Measurements from ENCODE around the gene SBF1. TPM values are rescaled to one million over a fixed set of nuclear protein-coding genes. Genes with fewer than 3 reads are reported as not detected.
"Not testable (repeated sequence)": the region's sequence is repeated elsewhere in the genome, so short reads cannot be mapped to it uniquely, and the experiment has no call there.

SBF1 gene
- total RNA-seq, 1 donor from 2014 or later: 63.5 TPM

DNA sequence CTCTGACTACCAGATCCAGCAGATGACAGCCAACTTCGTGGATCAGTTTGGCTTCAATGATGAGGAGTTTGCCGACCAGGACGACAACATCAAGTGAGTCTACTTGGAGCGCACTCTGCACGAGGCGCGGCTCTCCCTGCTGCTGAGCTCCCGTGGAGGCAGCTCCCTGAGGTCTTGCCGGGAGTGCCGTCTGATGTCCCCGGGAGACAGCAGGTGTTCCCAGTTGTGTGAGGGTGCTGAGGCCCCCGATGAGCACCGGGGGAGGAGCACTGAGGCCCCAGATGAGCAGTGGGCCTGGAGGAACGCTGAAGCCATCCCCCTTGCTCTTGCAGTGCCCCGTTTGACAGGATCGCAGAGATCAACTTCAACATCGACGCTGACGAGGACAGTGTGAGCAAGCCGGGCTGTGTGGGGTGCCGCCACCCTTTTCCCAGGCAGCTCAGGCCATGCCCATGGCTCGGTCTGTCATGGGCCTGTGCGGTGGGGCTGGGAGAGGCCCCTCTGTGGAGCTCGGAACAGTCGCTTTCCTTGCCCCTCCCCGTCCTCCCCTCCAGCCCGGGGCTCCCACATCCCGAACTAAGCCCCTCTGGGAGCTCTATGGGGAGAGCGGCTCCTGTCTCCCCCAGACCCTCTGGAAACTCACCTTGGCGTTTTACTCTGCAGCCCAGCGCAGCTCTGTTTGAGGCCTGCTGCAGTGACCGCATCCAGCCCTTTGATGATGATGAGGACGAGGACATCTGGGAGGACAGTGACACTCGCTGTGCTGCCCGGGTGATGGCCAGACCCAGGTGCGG is 37.1 kb downstream of the SBF1 start:
- intact Hi-C loops (cut with DNase I): no loop called here

GRCh38 chr22:50436841-50437341 is 37.9 kb downstream of the SBF1 start:
- intact Hi-C loops (cut with DNase I): no loop called here
- no peak for DNase-seq (ENCODE audit: low spot score)

More for the DNA sequence above, 37.1 kb downstream of the SBF1 start:
- no peak for DNase-seq (ENCODE audit: low spot score)

- intact Hi-C loops (cut with DNase I): no loop called here
- DNase-seq (ENCODE audit: low spot score): no peak
Observed at GRCh38 chr22:50436015-50436830, 38.6 kb downstream of the SBF1 start.

- no peak for DNase-seq (ENCODE audit: low spot score)
- intact Hi-C loops (cut with DNase I): no loop called here
Observed at GRCh38 chr22:50435291-50436014, 39.4 kb downstream of the SBF1 start.

- intact Hi-C loops (cut with DNase I): no loop called here
- no peak for DNase-seq (ENCODE audit: low spot score)
Observed at GRCh38 chr22:50434849-50435248, 40.0 kb downstream of the SBF1 start.

DNA sequence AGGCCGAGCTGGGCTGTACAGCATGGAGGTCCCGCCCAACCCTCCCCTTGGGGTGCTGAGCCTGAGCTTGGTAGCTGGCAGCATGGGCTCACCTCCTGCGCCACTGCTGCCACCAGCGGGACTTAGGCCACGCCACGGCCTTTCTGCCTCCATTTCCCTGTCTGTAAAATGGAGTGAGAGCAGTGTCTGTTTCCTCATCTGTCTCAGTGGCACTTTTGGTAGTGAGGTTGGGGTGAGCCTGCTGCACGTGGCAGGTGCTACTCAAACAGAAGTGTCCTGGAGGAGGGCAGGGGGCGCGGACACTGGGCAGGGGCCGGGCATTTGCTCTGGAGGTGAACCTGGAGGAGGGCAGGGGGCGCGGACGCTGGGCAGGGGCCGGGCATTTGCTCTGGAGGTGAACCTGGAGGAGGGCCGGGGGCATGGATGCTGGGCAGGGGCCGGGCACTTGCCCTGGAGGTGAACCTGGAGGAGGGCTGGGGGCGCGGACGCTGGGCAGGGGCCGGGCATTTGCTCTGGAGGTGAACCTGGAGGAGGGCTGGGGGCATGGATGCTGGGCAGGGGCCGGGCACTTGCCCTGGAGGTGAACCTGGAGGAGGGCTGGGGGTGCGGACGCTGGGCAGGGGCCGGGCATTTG is 41.8 kb downstream of the SBF1 start:
- intact Hi-C loops (cut with DNase I); DNase-seq (ENCODE audit: low spot score): not testable (repeated sequence)

DNA sequence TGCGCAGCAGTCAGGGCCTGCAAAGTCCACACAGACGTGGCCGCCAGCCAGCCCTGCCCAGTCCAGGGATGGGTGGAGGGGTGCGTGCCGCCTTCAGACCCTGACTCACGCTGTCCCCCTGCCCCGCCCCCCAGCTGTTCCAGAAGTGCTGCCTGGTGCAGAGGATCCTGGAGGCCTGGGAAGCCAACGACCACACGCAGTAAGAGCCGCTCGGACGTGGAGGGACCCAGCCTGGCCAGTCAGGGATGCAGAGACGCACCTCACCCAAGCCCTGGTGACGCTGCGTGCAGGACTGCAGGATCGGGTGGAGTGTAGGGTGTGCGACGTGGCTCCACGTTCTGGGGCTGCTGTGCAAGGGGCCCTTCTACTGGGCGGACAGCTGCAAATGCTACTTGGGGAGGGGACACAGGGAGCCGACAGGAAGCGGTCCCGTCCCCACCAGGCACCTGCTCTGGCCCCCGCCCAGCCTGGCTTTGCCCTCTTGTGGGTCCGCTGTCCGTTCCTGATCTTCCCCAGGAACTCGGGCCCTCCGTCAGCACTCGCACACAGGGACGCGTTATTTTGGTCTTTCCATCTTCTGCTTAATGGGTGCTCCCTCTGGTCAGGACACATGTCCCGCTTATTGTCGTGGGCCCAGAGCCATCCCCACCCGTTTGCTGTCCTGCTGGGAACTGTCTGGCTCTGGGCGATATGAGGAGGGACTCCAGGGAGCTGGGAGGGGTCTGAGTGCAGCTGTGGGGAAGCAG is 42.5 kb downstream of the SBF1 start:
- intact Hi-C loops (cut with DNase I): no loop called here
- DNase-seq (ENCODE audit: low spot score): no peak

GRCh38 chr22:50425179-50425916 is 49.5 kb downstream of the SBF1 start:
- DNase-seq (ENCODE audit: low spot score): no peak
- intact Hi-C loops (cut with DNase I): no loop called here

DNA sequence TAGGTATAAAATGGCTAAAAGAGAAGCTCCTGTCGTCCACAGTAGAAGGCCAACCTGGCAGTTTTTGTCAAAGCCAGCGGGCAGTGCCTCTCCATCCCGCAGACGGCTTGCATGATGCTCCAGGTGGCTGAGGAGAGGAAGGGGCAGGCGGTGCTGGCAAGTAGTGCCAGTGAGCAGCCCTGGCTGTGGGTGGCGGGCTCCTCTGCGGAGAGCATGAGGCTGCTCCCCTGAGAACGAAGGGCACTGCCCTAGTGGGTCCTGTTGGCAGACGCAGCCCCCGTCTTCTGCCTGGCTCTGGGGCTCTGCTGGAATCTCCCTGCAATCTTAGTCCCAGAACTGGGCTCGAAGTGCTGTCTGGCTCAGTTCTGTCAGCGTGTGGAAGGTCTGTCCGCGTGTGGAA is 50.9 kb downstream of the SBF1 start:
- intact Hi-C loops (cut with DNase I): no loop called here
- DNase-seq (ENCODE audit: low spot score): no peak

GRCh38 chr22:50422961-50423815 is 51.6 kb downstream of the SBF1 start:
- DNase-seq (ENCODE audit: low spot score): no peak
- intact Hi-C loops (cut with DNase I): no loop called here

DNA sequence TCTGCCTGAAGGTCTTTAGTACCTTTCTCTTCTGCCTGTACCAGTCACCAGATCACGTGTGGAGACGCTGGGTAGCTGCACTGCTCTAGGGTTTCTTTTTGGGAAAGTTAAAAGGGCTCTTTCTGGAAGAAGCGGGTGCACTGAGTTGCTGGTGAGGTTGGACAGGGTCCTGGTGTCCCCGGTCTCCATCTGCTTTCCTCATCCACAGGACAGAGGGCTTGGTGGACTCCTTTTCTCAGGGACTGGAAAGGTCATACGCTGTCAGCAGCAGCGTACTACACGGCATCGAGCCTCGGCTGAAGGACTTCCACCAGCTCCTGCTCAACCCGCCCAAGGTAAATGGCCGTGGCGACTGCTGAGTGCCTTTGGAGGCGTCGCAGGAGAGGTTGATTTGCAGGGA is 52.8 kb downstream of the SBF1 start:
- intact Hi-C loops (cut with DNase I): no loop called here
- DNase-seq (ENCODE audit: low spot score): no peak

DNA sequence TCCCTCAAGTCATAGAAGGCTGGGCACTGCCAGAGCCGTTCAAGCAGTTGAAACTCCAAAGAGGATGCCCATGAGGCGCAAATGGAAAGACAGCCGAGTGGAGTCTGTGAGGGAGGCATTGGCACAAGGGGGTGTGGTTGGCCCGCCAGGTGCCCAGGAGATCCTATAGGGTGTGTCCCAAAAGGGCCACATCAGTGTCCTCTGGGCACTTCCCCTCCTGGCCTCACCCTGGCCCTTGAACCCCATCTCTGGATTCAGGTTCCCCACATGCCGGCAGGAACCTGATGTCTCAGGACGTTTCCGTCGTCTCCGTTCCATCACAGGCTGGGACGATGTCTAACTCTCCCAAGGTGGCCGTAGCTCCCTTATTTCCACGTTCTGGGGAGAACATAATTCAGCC is 54.3 kb downstream of the SBF1 start:
- intact Hi-C loops (cut with DNase I): no loop called here
- DNase-seq (ENCODE audit: low spot score): no peak

- DNase-seq (ENCODE audit: low spot score): no peak
- intact Hi-C loops (cut with DNase I): no loop called here
Observed at GRCh38 chr22:50420015-50420414, 54.8 kb downstream of the SBF1 start.

DNA sequence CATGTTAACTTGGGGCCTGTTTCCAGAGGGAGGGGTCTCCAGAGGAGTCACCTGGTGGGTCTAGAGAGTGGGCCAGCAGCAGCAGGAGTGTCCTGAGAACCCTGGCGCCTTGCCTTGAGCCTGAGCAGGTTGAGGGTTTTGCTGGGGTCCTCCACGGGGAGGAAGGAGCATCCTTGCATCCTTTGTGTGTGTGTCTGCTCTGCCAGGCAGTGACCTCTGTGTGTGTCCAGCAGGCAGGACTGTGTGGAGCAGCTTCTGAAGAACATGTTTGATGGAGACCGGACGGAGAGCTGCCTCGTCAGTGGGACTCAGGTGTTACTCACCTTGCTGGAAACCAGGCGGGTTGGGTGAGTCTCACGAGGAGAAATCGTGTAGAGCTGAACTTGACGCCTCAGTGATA is 55.7 kb downstream of the SBF1 start:
- intact Hi-C loops (cut with DNase I): no loop called here
- no peak for DNase-seq (ENCODE audit: low spot score)

- no peak for DNase-seq (ENCODE audit: low spot score)
- intact Hi-C loops (cut with DNase I): no loop called here
Observed at GRCh38 chr22:50418624-50419023, 56.2 kb downstream of the SBF1 start.

DNA sequence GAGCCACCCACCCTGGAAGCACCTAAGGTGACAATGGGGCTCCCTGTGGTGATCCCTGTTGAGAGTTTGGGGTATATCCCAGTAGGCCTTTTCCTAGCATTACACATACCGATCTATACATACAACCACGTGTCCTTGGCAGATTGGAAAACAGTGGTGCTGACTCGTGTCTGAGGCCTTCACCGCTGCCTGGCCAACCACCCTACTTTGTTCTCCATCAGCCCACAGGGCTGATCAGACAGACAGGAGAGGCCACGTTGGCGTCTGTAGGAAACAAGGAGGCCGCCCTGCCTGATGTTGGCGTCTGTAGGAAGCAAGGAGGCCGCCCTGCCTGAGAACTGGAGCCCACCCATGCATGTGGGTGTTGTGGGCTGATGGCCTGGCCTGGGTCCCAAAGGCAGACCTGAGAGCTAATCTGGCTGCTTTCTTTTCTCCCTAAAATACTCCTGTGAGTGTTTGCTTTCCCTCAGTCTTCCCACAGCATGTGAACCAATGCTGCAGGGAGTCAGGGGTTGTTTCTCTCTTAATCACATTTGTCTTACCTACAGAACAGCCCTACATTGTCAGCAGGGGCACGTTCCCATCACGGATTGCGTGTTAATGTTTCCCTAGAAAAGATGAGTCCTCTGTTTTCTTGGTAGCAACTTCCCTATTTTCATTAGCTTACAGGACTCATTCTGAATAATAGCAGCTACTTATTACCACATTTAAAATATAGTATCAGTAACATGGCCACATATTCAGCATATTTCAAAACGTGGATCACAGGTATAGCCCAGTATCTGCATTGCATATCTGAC is 57.2 kb downstream of the SBF1 start:
- intact Hi-C loops (cut with DNase I): no loop called here
- no peak for DNase-seq (ENCODE audit: low spot score)

DNA sequence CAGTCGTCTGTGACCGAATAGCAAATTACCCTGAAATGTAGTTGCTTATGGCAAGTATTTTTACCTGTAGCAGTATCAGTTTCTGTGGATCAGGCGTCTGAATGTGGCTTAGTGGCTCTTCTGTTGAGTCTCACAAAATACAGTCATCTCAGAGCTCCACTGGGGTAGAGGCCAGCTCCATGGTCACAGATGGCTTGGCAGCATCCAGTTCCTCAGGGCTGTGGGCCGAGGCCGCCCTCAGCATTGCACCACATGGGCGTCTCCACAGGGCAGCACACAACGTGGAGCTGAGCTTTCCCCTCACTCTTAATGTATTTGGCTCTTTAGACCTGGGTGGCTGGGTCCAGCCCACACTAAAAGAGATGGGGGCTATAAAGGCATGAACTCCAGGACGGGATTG is 57.8 kb downstream of the SBF1 start:
- DNase-seq (ENCODE audit: low spot score): no peak
- intact Hi-C loops (cut with DNase I): no loop called here
